Measurements from ENCODE around the gene RTN4. TPM values are rescaled to one million over a fixed set of nuclear protein-coding genes. Genes with fewer than 3 reads are reported as not detected.
A peak's percentile ranks its signal among the peaks of the same experiment; 100 is the strongest.

The RTN4 gene
- total RNA-seq, 1 donor, result 355 TPM

DNA sequence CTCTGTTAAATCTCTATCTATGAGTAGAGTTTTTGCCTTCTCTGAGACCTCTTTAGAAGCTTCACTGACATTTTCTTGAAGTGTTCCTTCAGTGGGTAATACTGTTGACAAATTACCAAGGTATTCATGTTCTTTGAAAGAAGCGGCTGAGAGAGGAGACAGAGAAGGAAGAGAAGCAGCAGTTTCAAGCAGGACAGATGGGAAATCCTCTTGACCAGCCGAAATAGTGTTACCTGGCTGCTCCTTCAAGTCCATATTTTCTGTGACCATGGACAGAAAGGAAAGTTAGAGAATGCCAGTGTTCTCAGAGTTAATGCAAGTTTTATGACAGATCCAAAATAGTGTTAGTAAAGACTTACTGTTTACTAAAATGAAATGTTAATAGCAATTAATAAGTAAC, 23.0 kb downstream of the RTN4 start:
- no peak for DNase-seq (ENCODE audit: insufficient read length, low spot score, missing footprints)
- no peak overlapping the region for H3K4me3 ChIP-seq (ENCODE audit: insufficient read depth, low read length)
- H2AFZ ChIP-seq (ENCODE audit: low read length), result no peak overlapping the region
- H3K4me1 ChIP-seq (ENCODE audit: insufficient read depth, low read length), result peaks cover 15% of the 10 kb centered on the region
- TF ChIP-seq CTCF (IDR thresholded peaks at IDR 0.05; ENCODE audit: extremely low read depth, low read depth, low read length), result no peak
- no peak overlapping the region for H3K27ac ChIP-seq (ENCODE audit: low read depth, low read length)
- H3K79me2 ChIP-seq (ENCODE audit: insufficient read depth, low read length), result peaks cover 100% of the 10 kb centered on the region
- H4K20me1 ChIP-seq (ENCODE audit: insufficient read depth, low read length), result peaks cover 98% of the 10 kb centered on the region
- H3K9me3 ChIP-seq (ENCODE audit: low read depth, low read length), result no peaks in the 10 kb centered on the region
- peaks cover 9% of the 10 kb centered on the region for H3K36me3 ChIP-seq (ENCODE audit: insufficient read depth, low read length)
- no peaks in the 10 kb centered on the region for H3K27me3 ChIP-seq (ENCODE audit: insufficient read depth, low read length)
- H3K4me2 ChIP-seq (ENCODE audit: insufficient read depth, low read length), result no peak overlapping the region

DNA sequence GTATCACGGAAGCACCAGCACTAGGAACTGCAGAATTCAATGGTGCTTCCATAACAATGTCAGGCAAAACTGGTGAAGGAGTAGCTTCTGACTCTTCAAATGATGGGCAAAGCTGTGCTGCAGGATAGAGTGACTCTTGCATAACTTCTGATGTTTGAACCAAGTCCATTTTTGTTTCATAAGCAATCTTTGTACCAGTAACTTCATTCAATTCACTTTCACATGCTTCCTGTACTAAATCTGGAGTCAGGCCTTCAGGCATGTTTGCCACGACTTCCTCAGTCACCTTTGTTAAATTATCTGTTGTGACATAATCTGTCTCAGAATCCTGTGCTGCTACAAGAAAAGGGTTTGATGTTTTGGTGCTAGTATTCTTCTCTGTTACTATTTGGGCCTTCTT, 24.0 kb downstream of the RTN4 start:
- DNase-seq (ENCODE audit: insufficient read length, low spot score, missing footprints), result no peak
- no peaks in the 10 kb centered on the region for H3K27me3 ChIP-seq (ENCODE audit: insufficient read depth, low read length)
- peaks cover 15% of the 10 kb centered on the region for H3K4me1 ChIP-seq (ENCODE audit: insufficient read depth, low read length)
- no peak overlapping the region for H3K4me3 ChIP-seq (ENCODE audit: insufficient read depth, low read length)
- peak overlapping the region; percentile 21 for H3K27ac ChIP-seq (ENCODE audit: low read depth, low read length)
- peaks cover 9% of the 10 kb centered on the region for H3K36me3 ChIP-seq (ENCODE audit: insufficient read depth, low read length)
- no peak overlapping the region for H3K4me2 ChIP-seq (ENCODE audit: insufficient read depth, low read length)
- peaks cover 98% of the 10 kb centered on the region for H4K20me1 ChIP-seq (ENCODE audit: insufficient read depth, low read length)
- H3K79me2 ChIP-seq (ENCODE audit: insufficient read depth, low read length), result peaks cover 100% of the 10 kb centered on the region
- no peaks in the 10 kb centered on the region for H3K9me3 ChIP-seq (ENCODE audit: low read depth, low read length)
- TF ChIP-seq CTCF (IDR thresholded peaks at IDR 0.05; ENCODE audit: extremely low read depth, low read depth, low read length), result no peak
- H2AFZ ChIP-seq (ENCODE audit: low read length), result no peak overlapping the region

DNA sequence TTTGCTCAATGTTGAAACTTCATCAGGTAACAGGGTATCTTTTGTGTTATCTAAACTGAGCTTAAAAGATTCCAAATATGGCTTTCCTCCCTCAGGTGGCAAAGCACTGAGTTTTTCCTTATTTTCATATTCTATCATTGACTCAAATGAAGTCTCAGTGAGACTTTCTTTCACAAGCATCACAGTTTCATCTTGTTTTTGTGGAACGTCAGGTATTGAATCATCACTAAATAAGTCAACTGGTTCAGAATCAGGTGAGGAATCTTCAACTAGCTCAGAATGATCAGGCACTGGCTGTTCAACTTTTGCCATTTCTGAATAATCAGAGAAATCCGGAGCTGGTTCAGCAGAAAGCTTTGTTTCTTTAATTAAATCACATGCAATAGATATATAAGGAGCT, 24.6 kb downstream of the RTN4 start:
- TF ChIP-seq CTCF (IDR thresholded peaks at IDR 0.05; ENCODE audit: extremely low read depth, low read depth, low read length), result no peak
- no peak for DNase-seq (ENCODE audit: insufficient read length, low spot score, missing footprints)
- Histone ChIP-seq H3K36me3 (ENCODE audit: insufficient read depth, low read length) (peaks cover 9% of the 10 kb centered on the region), H3K79me2 (ENCODE audit: insufficient read depth, low read length) (peaks cover 100% of the 10 kb centered on the region), H3K4me3 (ENCODE audit: insufficient read depth, low read length) (no peak overlapping the region), H3K4me2 (ENCODE audit: insufficient read depth, low read length) (no peak overlapping the region), H3K27me3 (ENCODE audit: insufficient read depth, low read length) (no peaks in the 10 kb centered on the region), H3K27ac (ENCODE audit: low read depth, low read length) (no peak overlapping the region), H3K4me1 (ENCODE audit: insufficient read depth, low read length) (peaks cover 15% of the 10 kb centered on the region), H4K20me1 (ENCODE audit: insufficient read depth, low read length) (peaks cover 96% of the 10 kb centered on the region), H3K9me3 (ENCODE audit: low read depth, low read length) (no peaks in the 10 kb centered on the region), H2AFZ (ENCODE audit: low read length) (no peak overlapping the region)

DNA sequence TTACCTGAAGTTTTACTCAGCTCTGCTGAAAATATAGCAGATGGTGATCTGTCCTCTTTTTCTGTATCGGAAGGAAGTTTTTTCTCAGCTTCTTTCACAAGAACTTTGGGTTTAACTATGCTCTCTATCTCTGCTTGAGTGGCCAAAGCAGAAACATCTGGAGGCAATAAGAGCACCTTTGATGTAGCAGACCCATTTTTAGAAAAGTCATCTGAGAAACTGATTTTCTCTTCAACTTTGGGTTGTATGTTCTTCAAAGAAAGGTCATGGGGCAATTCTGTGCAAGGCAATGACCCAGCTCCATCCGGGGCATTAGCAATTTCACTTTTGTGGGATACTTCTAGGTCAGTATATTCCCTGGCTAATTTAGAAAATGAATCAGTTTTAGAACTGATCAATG, 25.2 kb downstream of the RTN4 start:
- peaks cover 9% of the 10 kb centered on the region for H3K36me3 ChIP-seq (ENCODE audit: insufficient read depth, low read length)
- no peak overlapping the region for H3K4me3 ChIP-seq (ENCODE audit: insufficient read depth, low read length)
- H3K4me1 ChIP-seq (ENCODE audit: insufficient read depth, low read length), result peaks cover 15% of the 10 kb centered on the region
- no peak for TF ChIP-seq CTCF (IDR thresholded peaks at IDR 0.05; ENCODE audit: extremely low read depth, low read depth, low read length)
- no peak for DNase-seq (ENCODE audit: insufficient read length, low spot score, missing footprints)
- no peaks in the 10 kb centered on the region for H3K27me3 ChIP-seq (ENCODE audit: insufficient read depth, low read length)
- peaks cover 96% of the 10 kb centered on the region for H4K20me1 ChIP-seq (ENCODE audit: insufficient read depth, low read length)
- peaks cover 100% of the 10 kb centered on the region for H3K79me2 ChIP-seq (ENCODE audit: insufficient read depth, low read length)
- no peak overlapping the region for H2AFZ ChIP-seq (ENCODE audit: low read length)
- no peaks in the 10 kb centered on the region for H3K9me3 ChIP-seq (ENCODE audit: low read depth, low read length)
- H3K27ac ChIP-seq (ENCODE audit: low read depth, low read length), result no peak overlapping the region
- no peak overlapping the region for H3K4me2 ChIP-seq (ENCODE audit: insufficient read depth, low read length)

Measured in osteoblast (primary cell).